Measurements from ENCODE around the gene EDRF1. TPM values are rescaled to one million over a fixed set of nuclear protein-coding genes. Genes with fewer than 3 reads are reported as not detected.

The EDRF1 gene
- total RNA-seq, 1 experiment from 2014 or later: 24.1 TPM

- intact Hi-C loops (cut with micrococcal nuclease): no loop called here
- no peak for TF ChIP-seq CTCF (IDR thresholded peaks at IDR 0.05; ENCODE audit: unreplicated experiment)
- H3K9me3 Mint-ChIP-seq (ENCODE audit: unreplicated experiment): no peaks in the 10 kb centered on the region
- H3K27me3 Mint-ChIP-seq (ENCODE audit: insufficient read depth, unreplicated experiment): no peaks in the 10 kb centered on the region
- CTCF ChIA-PET: no interaction called here
- H3K27ac Mint-ChIP-seq (ENCODE audit: low read depth, unreplicated experiment): no peak overlapping the region
- BruUV-seq (replicated peaks): no TSS peak
- H3K36me3 Mint-ChIP-seq (ENCODE audit: insufficient read depth, unreplicated experiment): peaks cover 34% of the 10 kb centered on the region
- POLR2A ChIA-PET: no interaction called here
- no peak for DNase-seq (ENCODE audit: unreplicated experiment)
- no peak overlapping the region for H3K4me3 Mint-ChIP-seq (ENCODE audit: unreplicated experiment)
- no peaks in the 10 kb centered on the region for H3K4me1 Mint-ChIP-seq (ENCODE audit: insufficient read depth, unreplicated experiment)
Measured at GRCh38 chr10:125797994-125798662, 78.6 kb downstream of the EDRF1 start.

GRCh38 chr10:125799451-125800182, 80.1 kb downstream of the EDRF1 start:
- no peaks in the 10 kb centered on the region for H3K27me3 Mint-ChIP-seq (ENCODE audit: insufficient read depth, unreplicated experiment)
- H3K9me3 Mint-ChIP-seq (ENCODE audit: unreplicated experiment): no peaks in the 10 kb centered on the region
- H3K27ac Mint-ChIP-seq (ENCODE audit: low read depth, unreplicated experiment): no peak overlapping the region
- BruUV-seq (replicated peaks): no TSS peak
- intact Hi-C loops (cut with micrococcal nuclease): no loop called here
- no peak for TF ChIP-seq CTCF (IDR thresholded peaks at IDR 0.05; ENCODE audit: unreplicated experiment)
- H3K36me3 Mint-ChIP-seq (ENCODE audit: insufficient read depth, unreplicated experiment): peaks cover 22% of the 10 kb centered on the region
- ChIA-PET POLR2A (no interaction called here), CTCF (interaction anchor here (0.5 kb wide), 1 partner anchor 737 kb away, joined by 4 read pairs; no protein-coding TSS in a partner anchor)
- no peak for DNase-seq (ENCODE audit: unreplicated experiment)
- H3K4me3 Mint-ChIP-seq (ENCODE audit: unreplicated experiment): no peak overlapping the region
- no peaks in the 10 kb centered on the region for H3K4me1 Mint-ChIP-seq (ENCODE audit: insufficient read depth, unreplicated experiment)

GRCh38 chr10:125801574-125801973, 82.1 kb downstream of the EDRF1 start:
- CTCF ChIA-PET: no interaction called here
- TF ChIP-seq CTCF (IDR thresholded peaks at IDR 0.05; ENCODE audit: unreplicated experiment): no peak

GRCh38 chr10:125802131-125802530, 82.6 kb downstream of the EDRF1 start:
- DNase-seq (ENCODE audit: unreplicated experiment): no peak
- no TSS peak for BruUV-seq (replicated peaks)
- ChIA-PET POLR2A (interaction anchor here (1.0 kb wide), 1 partner anchor 18 kb away, joined by 3 read pairs; no protein-coding TSS in a partner anchor), CTCF (no interaction called here)
- Mint-ChIP-seq H3K9me3 (ENCODE audit: unreplicated experiment) (no peaks in the 10 kb centered on the region), H3K27ac (ENCODE audit: low read depth, unreplicated experiment) (no peak overlapping the region), H3K4me1 (ENCODE audit: insufficient read depth, unreplicated experiment) (no peaks in the 10 kb centered on the region), H3K4me3 (ENCODE audit: unreplicated experiment) (no peak overlapping the region), H3K36me3 (ENCODE audit: insufficient read depth, unreplicated experiment) (peaks cover 37% of the 10 kb centered on the region), H3K27me3 (ENCODE audit: insufficient read depth, unreplicated experiment) (no peaks in the 10 kb centered on the region)
- intact Hi-C loops (cut with micrococcal nuclease): no loop called here
- no peak for TF ChIP-seq CTCF (IDR thresholded peaks at IDR 0.05; ENCODE audit: unreplicated experiment)

More at GRCh38 chr10:125801574-125801973, 82.1 kb downstream of the EDRF1 start:
- no peak overlapping the region for H3K27ac Mint-ChIP-seq (ENCODE audit: low read depth, unreplicated experiment)
- no peaks in the 10 kb centered on the region for H3K4me1 Mint-ChIP-seq (ENCODE audit: insufficient read depth, unreplicated experiment)
- BruUV-seq (replicated peaks): no TSS peak
- no peak for DNase-seq (ENCODE audit: unreplicated experiment)
- POLR2A ChIA-PET: interaction anchor here (1.0 to 1.3 kb wide), 2 partner anchors 18 kb away, joined by 3 to 5 read pairs; no protein-coding TSS in a partner anchor
- intact Hi-C loops (cut with micrococcal nuclease): no loop called here
- H3K9me3 Mint-ChIP-seq (ENCODE audit: unreplicated experiment): no peaks in the 10 kb centered on the region
- H3K27me3 Mint-ChIP-seq (ENCODE audit: insufficient read depth, unreplicated experiment): no peaks in the 10 kb centered on the region
- no peak overlapping the region for H3K4me3 Mint-ChIP-seq (ENCODE audit: unreplicated experiment)
- peaks cover 35% of the 10 kb centered on the region for H3K36me3 Mint-ChIP-seq (ENCODE audit: insufficient read depth, unreplicated experiment)

All from MCF 10A (cell line).